Type B pancreatic cell (in vitro differentiated cells): ENCODE results near the gene DNAJB8. TPM values are rescaled to one million over a fixed set of nuclear protein-coding genes. Genes with fewer than 3 reads are reported as not detected.
A peak's percentile ranks its signal among the peaks of the same experiment; 100 is the strongest.

Experiments
- DNase-seq: peaks from one replicate; pipeline ENCODE4 v3.0.0; 2021; ENCODE audit warnings: mixed read lengths; ENCODE audit not compliant: unreplicated experiment; ENCODE audit errors: extremely low spot score
- H3K27ac Mint-ChIP-seq: 2 replicates; pipeline ENCODE4 v1.8.0; 2021; ENCODE audit warnings: mild to moderate bottlenecking, mixed read lengths
- H3K27me3 Mint-ChIP-seq: 2 replicates; pipeline ENCODE4 v1.8.0; 2021; ENCODE audit warnings: mixed read lengths
- H3K36me3 Mint-ChIP-seq: 2 replicates; pipeline ENCODE4 v1.8.0; 2021; ENCODE audit warnings: mixed read lengths
- H3K4me1 Mint-ChIP-seq: one replicate; pipeline ENCODE4 v1.8.0; 2021; ENCODE audit warnings: mixed read lengths; ENCODE audit not compliant: unreplicated experiment
- H3K4me3 Mint-ChIP-seq: 2 replicates; pipeline ENCODE4 v1.8.0; 2021; ENCODE audit warnings: mild to moderate bottlenecking, mixed read lengths
- H3K9me3 Mint-ChIP-seq: 2 replicates; pipeline ENCODE4 v1.8.0; 2021; ENCODE audit warnings: mixed read lengths
- CTCF ChIP-seq: fragments of 200-600 bp; sonication (generic); conservative IDR thresholded peaks from 2 replicates; pipeline ENCODE4 v1.5.0; 2021; ENCODE audit warnings: antibody characterized with exemption, mild to moderate bottlenecking
- total RNA-seq: library from RNA; stranded (reverse); gene quantifications from 2 replicates; pipeline ENCODE4 v1.2.1, GENCODE V29; 2021; ENCODE audit warnings: low replicate concordance

DNAJB8 gene
- total RNA-seq, 1 donor from 2014 or later: not detected

GRCh38 chr3:128504963-128505730 is 38.5 kb upstream of the DNAJB8 start:
- TF ChIP-seq CTCF: no peak
- H3K27ac Mint-ChIP-seq: no peak overlapping the region
- no peaks in the 10 kb centered on the region for H3K9me3 Mint-ChIP-seq
- no peaks in the 10 kb centered on the region for H3K36me3 Mint-ChIP-seq
- DNase-seq: no peak
- no peak overlapping the region for H3K4me3 Mint-ChIP-seq
- peaks cover 22% of the 10 kb centered on the region for H3K27me3 Mint-ChIP-seq
- no peaks in the 10 kb centered on the region for H3K4me1 Mint-ChIP-seq

DNA sequence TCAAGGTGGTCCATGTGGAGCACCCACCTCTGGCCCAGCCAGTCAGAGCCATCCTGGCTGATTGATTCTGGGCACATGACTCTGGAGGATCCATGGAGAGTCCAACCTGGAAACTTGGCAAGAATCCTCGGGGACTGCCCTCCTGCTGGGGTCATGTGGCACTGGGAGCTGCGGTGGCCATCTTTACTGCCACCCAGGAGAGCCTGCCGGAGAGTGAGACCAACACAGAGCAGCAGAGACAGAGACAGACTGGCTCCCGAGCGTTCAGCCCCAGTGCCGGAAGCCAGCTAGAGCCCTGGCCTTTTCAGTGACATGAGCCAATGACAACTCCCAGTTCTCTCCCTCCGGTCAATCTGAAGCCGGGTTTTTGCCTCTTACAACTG is 37.8 kb upstream of the DNAJB8 start:
- H3K27me3 Mint-ChIP-seq: peaks cover 27% of the 10 kb centered on the region
- no peaks in the 10 kb centered on the region for H3K4me1 Mint-ChIP-seq
- no peak for DNase-seq
- H3K9me3 Mint-ChIP-seq: no peaks in the 10 kb centered on the region
- no peak overlapping the region for H3K4me3 Mint-ChIP-seq
- no peak for TF ChIP-seq CTCF
- peaks cover 4% of the 10 kb centered on the region for H3K36me3 Mint-ChIP-seq
- no peak overlapping the region for H3K27ac Mint-ChIP-seq

- Mint-ChIP-seq H3K36me3 (peaks cover 4% of the 10 kb centered on the region), H3K9me3 (no peaks in the 10 kb centered on the region), H3K27ac (no peak overlapping the region), H3K4me1 (no peaks in the 10 kb centered on the region), H3K27me3 (peaks cover 23% of the 10 kb centered on the region), H3K4me3 (no peak overlapping the region)
- TF ChIP-seq CTCF: no peak
- no peak for DNase-seq
Measured at GRCh38 chr3:128503751-128504532, 37.3 kb upstream of the DNAJB8 start.

DNA sequence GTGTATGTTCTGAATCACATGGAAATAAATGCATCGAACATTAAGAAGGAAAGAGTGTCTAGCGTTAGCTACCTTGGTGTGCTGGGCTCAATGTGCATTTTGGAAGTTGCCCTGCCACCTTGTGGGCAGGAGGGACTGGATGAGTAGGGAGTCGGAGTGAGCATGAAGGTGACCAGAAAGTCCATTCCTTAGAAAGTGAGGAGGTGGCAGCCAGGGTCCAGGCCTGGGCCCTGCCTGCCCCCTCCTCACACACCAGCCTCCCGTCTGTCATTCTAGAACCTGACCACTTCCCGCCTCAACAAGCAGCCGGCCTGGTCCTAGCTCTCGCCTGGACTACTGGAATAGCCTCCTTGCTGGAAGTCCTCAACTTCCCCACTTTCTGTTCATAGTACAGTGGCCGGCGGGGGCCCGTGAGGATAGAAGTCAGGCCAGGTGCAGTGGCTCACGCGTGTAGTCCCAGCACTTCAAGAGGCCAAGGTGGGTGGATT is 36.5 kb upstream of the DNAJB8 start:
- Mint-ChIP-seq H3K27ac (no peak overlapping the region), H3K9me3 (no peaks in the 10 kb centered on the region), H3K27me3 (peaks cover 28% of the 10 kb centered on the region), H3K36me3 (peaks cover 4% of the 10 kb centered on the region), H3K4me3 (no peak overlapping the region), H3K4me1 (peaks cover 7% of the 10 kb centered on the region)
- DNase-seq: no peak
- TF ChIP-seq CTCF: peak; percentile 44

DNA sequence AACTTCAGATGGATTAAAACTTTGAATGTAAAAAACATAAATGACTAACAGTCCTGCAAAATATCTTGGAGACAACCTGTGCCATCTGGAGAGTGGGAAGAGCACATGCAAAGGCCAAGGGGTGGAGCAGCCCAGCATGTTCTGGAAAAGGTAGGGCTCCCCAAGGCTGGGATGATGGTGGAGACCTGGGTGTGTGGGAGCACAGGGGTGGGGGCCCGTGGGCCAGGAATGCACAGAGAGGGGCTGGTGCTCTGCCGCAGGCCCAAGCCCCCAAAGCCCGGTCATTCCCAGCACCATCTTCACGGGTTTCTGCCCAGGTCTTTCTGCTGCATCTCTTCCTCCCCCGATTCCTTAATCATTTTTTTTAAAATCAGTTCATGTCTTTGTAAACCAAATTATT is 36.0 kb upstream of the DNAJB8 start:
- no peak for TF ChIP-seq CTCF
- Mint-ChIP-seq H3K4me3 (no peak overlapping the region), H3K9me3 (no peaks in the 10 kb centered on the region), H3K36me3 (peaks cover 4% of the 10 kb centered on the region), H3K4me1 (peaks cover 7% of the 10 kb centered on the region), H3K27me3 (peaks cover 28% of the 10 kb centered on the region), H3K27ac (no peak overlapping the region)
- no peak for DNase-seq
